Measurements from ENCODE around the gene CNTN4. TPM values are rescaled to one million over a fixed set of nuclear protein-coding genes. Genes with fewer than 3 reads are reported as not detected.

The CNTN4 gene
- total and polyA plus RNA-seq, 2 experiments from 2014 or later: 0.91 to 4.0 TPM

DNA sequence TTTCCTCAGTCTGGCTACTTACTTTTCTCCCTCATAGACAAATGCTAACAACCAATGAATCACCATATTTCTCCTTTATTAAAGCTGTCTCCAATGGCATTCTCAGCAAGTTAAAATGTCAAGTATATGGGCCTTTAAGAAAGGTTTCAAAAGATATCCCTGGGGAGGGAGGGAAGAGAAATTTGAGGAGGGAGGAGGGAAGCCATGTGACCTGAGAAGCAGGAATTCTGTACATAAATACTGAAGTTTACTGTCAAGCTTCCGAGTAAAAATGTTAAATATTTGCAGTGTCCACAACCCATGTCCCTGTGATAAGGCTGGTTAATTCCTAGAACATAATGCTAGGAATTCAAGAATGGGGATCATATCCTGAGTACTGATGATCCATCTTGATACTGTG lies 175.9 kb downstream of the CNTN4 start:
- H2AFZ ChIP-seq: no peak overlapping the region
- no peaks in the 10 kb centered on the region; the same call in 1 of the 2 replicates for H3K36me3 ChIP-seq (ENCODE audit: insufficient read depth)
- H3K27ac ChIP-seq (ENCODE audit: low read depth): no peak overlapping the region
- H3K9me2 ChIP-seq (ENCODE audit: insufficient read depth): no peaks in the 10 kb centered on the region
- TF ChIP-seq JUNB (IDR thresholded peaks at IDR 0.05; ENCODE audit: unreplicated experiment) (no peak), CREB1 (CRISPR knock-in tag; IDR thresholded peaks at IDR 0.05; ENCODE audit: low read depth) (no peak), EZH2phosphoT487 (IDR thresholded peaks at IDR 0.05; ENCODE audit: unreplicated experiment) (no peak)
- peaks cover 81% of the 10 kb centered on the region for H3K9me3 Mint-ChIP-seq
- no peak for ATAC-seq
- H3K79me2 ChIP-seq (replicated peaks; ENCODE audit: insufficient read depth): no peaks in the 10 kb centered on the region
- peaks cover 11% of the 10 kb centered on the region; the same call in 1 of the 2 replicates for H3K4me1 ChIP-seq (ENCODE audit: insufficient read depth)
- no peaks in the 10 kb centered on the region for H3K27me3 Mint-ChIP-seq (ENCODE audit: insufficient read depth, low read depth, poor library complexity)
- no peak for DNase-seq (ENCODE audit: low spot score)
- no peak overlapping the region for H3K4me2 ChIP-seq
- H3K27ac Mint-ChIP-seq: no peak overlapping the region
- no peaks in the 10 kb centered on the region for H4K20me1 ChIP-seq (replicated peaks; ENCODE audit: insufficient read depth)
- no peak overlapping the region for H3K4me3 ChIP-seq
- H3K27me3 ChIP-seq (ENCODE audit: insufficient read depth): no peaks in the 10 kb centered on the region
- H3K4me3 Mint-ChIP-seq: no peak overlapping the region
- peaks cover 21% of the 10 kb centered on the region; the same call in 2 of the 3 replicates for H3K36me3 Mint-ChIP-seq (ENCODE audit: low read depth)
- H3K4me1 Mint-ChIP-seq: no peaks in the 10 kb centered on the region
- no peaks in the 10 kb centered on the region for H3F3A ChIP-seq (replicated peaks; ENCODE audit: low read depth)

DNA sequence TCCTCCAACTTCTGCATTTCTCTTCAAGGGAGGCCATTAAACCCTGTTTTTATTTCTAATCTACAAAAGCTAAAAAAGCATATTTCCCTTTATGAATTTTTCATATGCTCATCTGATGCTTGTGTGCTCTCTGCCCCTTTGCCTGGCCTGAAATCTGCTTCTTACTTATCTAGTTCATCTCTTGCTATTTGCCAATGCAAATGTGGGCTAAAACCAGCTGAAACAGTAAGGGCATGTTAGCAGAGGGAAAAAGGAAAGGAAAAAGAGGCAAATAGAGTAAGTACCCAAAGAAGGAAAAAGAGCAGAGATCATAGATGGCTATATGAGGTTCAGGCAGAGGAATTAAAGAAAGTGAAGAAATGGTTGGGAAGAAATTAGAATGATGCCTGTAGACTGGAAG lies 185.2 kb downstream of the CNTN4 start:
- H3F3A ChIP-seq (replicated peaks; ENCODE audit: low read depth): no peaks in the 10 kb centered on the region
- Mint-ChIP-seq H3K4me1 (no peaks in the 10 kb centered on the region), H3K9me3 (peaks cover 91% of the 10 kb centered on the region), H3K27me3 (ENCODE audit: insufficient read depth, low read depth, poor library complexity) (no peaks in the 10 kb centered on the region), H3K27ac (no peak overlapping the region), H3K36me3 (ENCODE audit: low read depth) (peaks cover 18% of the 10 kb centered on the region; the same call in 1 of the 3 replicates), H3K4me3 (no peak overlapping the region)
- H4K20me1 ChIP-seq (replicated peaks; ENCODE audit: insufficient read depth): no peaks in the 10 kb centered on the region
- no peaks in the 10 kb centered on the region for H3K36me3 ChIP-seq (ENCODE audit: insufficient read depth)
- no peaks in the 10 kb centered on the region for H3K4me1 ChIP-seq (ENCODE audit: insufficient read depth)
- no peaks in the 10 kb centered on the region for H3K27me3 ChIP-seq (ENCODE audit: insufficient read depth)
- DNase-seq (ENCODE audit: low spot score) (no peak), ATAC-seq (no peak)
- no peak overlapping the region for H3K27ac ChIP-seq (ENCODE audit: low read depth)
- H3K4me2 ChIP-seq: no peak overlapping the region
- no peaks in the 10 kb centered on the region for H3K9me2 ChIP-seq (ENCODE audit: insufficient read depth)
- no peaks in the 10 kb centered on the region for H3K79me2 ChIP-seq (replicated peaks; ENCODE audit: insufficient read depth)
- H2AFZ ChIP-seq: no peak overlapping the region
- no peak overlapping the region for H3K4me3 ChIP-seq
- TF ChIP-seq ZNF331 (CRISPR knock-in tag; IDR thresholded peaks at IDR 0.05; ENCODE audit: low read depth): no peak
- no peak for TF ChIP-seq ZNF114 (CRISPR knock-in tag; IDR thresholded peaks at IDR 0.05)
- no peak for TF ChIP-seq POLR2AphosphoS5 (IDR thresholded peaks at IDR 0.05; ENCODE audit: low read depth)
- TF ChIP-seq EZH2 (IDR thresholded peaks at IDR 0.05; ENCODE audit: low read depth, unreplicated experiment): no peak
- TF ChIP-seq, protein P1, sequence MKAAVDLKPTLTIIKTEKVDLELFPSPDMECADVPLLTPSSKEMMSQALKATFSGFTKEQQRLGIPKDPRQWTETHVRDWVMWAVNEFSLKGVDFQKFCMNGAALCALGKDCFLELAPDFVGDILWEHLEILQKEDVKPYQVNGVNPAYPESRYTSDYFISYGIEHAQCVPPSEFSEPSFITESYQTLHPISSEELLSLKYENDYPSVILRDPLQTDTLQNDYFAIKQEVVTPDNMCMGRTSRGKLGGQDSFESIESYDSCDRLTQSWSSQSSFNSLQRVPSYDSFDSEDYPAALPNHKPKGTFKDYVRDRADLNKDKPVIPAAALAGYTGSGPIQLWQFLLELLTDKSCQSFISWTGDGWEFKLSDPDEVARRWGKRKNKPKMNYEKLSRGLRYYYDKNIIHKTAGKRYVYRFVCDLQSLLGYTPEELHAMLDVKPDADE (IDR thresholded peaks at IDR 0.05): no peak
- TF ChIP-seq, protein P2, sequence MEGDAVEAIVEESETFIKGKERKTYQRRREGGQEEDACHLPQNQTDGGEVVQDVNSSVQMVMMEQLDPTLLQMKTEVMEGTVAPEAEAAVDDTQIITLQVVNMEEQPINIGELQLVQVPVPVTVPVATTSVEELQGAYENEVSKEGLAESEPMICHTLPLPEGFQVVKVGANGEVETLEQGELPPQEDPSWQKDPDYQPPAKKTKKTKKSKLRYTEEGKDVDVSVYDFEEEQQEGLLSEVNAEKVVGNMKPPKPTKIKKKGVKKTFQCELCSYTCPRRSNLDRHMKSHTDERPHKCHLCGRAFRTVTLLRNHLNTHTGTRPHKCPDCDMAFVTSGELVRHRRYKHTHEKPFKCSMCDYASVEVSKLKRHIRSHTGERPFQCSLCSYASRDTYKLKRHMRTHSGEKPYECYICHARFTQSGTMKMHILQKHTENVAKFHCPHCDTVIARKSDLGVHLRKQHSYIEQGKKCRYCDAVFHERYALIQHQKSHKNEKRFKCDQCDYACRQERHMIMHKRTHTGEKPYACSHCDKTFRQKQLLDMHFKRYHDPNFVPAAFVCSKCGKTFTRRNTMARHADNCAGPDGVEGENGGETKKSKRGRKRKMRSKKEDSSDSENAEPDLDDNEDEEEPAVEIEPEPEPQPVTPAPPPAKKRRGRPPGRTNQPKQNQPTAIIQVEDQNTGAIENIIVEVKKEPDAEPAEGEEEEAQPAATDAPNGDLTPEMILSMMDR (conservative IDR thresholded peaks at IDR 0.05; ENCODE audit: low read depth in 2 of 2): no peak
- no peak for TF ChIP-seq EZH2phosphoT487 (IDR thresholded peaks at IDR 0.05; ENCODE audit: unreplicated experiment)
- no peak for TF ChIP-seq STAT1 (IDR thresholded peaks at IDR 0.05; ENCODE audit: unreplicated experiment)
- TF ChIP-seq, protein P3, sequence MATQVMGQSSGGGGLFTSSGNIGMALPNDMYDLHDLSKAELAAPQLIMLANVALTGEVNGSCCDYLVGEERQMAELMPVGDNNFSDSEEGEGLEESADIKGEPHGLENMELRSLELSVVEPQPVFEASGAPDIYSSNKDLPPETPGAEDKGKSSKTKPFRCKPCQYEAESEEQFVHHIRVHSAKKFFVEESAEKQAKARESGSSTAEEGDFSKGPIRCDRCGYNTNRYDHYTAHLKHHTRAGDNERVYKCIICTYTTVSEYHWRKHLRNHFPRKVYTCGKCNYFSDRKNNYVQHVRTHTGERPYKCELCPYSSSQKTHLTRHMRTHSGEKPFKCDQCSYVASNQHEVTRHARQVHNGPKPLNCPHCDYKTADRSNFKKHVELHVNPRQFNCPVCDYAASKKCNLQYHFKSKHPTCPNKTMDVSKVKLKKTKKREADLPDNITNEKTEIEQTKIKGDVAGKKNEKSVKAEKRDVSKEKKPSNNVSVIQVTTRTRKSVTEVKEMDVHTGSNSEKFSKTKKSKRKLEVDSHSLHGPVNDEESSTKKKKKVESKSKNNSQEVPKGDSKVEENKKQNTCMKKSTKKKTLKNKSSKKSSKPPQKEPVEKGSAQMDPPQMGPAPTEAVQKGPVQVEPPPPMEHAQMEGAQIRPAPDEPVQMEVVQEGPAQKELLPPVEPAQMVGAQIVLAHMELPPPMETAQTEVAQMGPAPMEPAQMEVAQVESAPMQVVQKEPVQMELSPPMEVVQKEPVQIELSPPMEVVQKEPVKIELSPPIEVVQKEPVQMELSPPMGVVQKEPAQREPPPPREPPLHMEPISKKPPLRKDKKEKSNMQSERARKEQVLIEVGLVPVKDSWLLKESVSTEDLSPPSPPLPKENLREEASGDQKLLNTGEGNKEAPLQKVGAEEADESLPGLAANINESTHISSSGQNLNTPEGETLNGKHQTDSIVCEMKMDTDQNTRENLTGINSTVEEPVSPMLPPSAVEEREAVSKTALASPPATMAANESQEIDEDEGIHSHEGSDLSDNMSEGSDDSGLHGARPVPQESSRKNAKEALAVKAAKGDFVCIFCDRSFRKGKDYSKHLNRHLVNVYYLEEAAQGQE (IDR thresholded peaks at IDR 0.05; ENCODE audit: unreplicated experiment): no peak
- no peak for TF ChIP-seq JUNB (IDR thresholded peaks at IDR 0.05; ENCODE audit: unreplicated experiment)
- no peak for TF ChIP-seq CREB1 (CRISPR knock-in tag; IDR thresholded peaks at IDR 0.05; ENCODE audit: low read depth)
- no peak for TF ChIP-seq NANOG (IDR thresholded peaks at IDR 0.05; ENCODE audit: borderline replicate concordance)

Measured in GM23338 (cell line).